ENCODE measurements around the gene AKR1C8.

The AKR1C8 gene

GRCh38 chr10:5106553-5106952 lies 78.4 kb downstream of the AKR1C8 start:
- DNase-seq, result no peak

- DNase-seq, result no peak
Measured at GRCh38 chr10:5105626-5106025, 79.3 kb downstream of the AKR1C8 start.
